D721Med (cell line): ENCODE measurements around the gene SLC38A4.

Experiments
- DNase-seq: peaks from one replicate; pipeline ENCODE4 v3.0.0; 2011; ENCODE audit warnings: low spot score; ENCODE audit not compliant: insufficient read length
- FAIRE-seq: peaks from 2 replicates; lab custom pipeline; 2011; peaks lifted over from hg19 to GRCh38; lab: Jason Lieb, UNC
- TF ChIP-seq, protein P1 (sequence below): IDR thresholded peaks from 2 replicates; pipeline ENCODE4 v1.5.1; 2012; ENCODE audit warnings: mild to moderate bottlenecking, control low read depth; ENCODE audit not compliant: insufficient read depth; ENCODE audit errors: missing control alignments

Gene SLC38A4

DNA sequence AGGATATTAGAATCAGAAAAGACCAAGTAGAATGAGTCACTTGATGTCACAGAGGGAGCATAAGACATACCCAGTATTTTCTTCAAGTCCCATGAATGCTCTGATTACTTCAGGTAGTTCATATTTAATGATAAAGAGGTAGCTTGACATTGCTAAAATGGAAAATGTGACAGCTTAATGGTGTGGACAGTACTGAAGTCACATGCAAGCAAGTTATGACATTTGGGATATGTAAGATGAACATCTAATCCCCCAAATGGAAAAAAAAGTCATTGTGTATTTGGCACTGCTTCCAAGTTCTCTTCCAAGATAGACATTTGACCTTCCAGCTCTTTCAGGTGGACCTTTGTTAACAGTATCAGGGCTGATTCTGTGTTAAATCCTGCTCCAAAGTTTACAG is 45.9 kb downstream of the SLC38A4 start:
- DNase-seq: no peak
- FAIRE-seq: no peak
- TF ChIP-seq, protein P1, sequence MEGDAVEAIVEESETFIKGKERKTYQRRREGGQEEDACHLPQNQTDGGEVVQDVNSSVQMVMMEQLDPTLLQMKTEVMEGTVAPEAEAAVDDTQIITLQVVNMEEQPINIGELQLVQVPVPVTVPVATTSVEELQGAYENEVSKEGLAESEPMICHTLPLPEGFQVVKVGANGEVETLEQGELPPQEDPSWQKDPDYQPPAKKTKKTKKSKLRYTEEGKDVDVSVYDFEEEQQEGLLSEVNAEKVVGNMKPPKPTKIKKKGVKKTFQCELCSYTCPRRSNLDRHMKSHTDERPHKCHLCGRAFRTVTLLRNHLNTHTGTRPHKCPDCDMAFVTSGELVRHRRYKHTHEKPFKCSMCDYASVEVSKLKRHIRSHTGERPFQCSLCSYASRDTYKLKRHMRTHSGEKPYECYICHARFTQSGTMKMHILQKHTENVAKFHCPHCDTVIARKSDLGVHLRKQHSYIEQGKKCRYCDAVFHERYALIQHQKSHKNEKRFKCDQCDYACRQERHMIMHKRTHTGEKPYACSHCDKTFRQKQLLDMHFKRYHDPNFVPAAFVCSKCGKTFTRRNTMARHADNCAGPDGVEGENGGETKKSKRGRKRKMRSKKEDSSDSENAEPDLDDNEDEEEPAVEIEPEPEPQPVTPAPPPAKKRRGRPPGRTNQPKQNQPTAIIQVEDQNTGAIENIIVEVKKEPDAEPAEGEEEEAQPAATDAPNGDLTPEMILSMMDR: no peak

DNA sequence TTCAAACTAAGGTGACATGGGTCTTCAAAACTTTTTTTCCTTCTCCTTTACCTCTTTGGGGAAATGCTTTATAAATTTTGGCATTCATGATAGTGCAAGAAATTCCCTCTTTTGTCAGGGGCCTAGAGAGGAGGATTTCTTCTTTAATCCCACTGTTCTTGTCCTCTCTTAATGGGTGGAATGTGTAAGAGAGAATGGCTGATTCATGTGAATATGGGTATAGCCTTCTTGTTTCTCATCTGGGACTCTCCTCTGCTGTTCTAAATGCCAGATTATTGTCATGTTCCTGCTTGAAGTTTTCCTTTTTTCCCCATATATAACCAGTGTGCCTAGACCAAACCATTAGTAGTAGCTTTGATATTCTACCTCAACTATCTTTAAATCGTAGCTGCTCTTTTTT is 46.7 kb downstream of the SLC38A4 start:
- DNase-seq: no peak
- FAIRE-seq: no peak
- TF ChIP-seq, protein P1: no peak

DNA sequence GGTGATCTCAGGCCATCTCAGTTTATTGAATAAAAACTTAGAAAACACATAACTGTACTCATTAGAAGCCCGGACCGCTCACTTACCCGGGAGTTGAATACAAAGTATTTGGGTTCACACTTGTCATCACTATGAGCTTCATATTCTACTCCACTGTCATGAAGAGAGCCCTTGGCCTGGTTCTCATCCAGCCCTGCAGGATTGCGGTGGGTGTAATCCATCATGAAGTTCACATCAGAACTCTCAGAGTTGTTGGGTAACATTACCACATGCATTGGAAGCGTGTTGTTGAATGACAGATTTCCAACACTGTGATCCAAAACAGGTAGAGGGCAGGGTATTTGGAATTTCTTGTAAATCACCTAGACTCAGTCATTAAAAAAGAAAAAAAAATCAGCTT is 47.4 kb downstream of the SLC38A4 start:
- FAIRE-seq: no peak
- TF ChIP-seq, protein P1: no peak
- DNase-seq: no peak

DNA sequence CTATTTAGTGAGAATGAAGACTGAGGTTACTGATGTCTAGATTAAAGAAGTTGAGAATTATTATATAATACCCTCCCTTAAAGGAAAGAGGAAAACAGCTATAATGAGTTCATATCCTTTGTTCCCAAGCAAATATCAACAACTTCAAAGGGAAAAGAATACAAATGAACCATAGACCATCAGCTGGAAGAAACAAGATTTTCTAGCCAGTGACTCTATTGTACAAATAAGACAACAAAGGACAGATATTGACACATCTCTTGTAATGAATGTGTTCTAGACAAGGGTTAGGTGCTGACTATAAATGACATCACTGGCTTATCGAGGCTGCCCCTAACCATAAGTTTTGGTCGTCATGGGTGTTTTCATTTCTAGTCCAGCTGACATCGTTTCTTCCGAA is 48.2 kb downstream of the SLC38A4 start:
- TF ChIP-seq, protein P1: no peak
- FAIRE-seq (no peak), DNase-seq (no peak)

DNA sequence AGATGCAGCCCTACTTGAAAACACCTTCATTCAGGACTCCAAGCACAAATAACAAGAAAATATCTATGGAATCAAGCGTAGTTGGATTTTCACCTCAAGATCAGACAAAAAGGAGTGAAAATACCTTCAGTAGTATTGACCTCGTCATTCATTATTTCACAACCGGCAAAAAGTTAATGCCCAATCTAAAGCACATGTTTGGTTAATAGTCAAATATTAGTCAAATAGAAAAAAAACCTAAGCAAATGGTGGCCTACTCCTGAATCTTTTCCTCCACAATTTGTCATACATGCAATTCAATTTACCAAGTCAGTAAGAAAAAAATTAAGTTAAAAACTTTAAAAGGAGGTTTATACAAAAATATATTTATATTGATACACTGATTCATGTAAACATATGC is 50.0 kb downstream of the SLC38A4 start:
- FAIRE-seq (no peak), DNase-seq (no peak)
- TF ChIP-seq, protein P1: no peak

DNA sequence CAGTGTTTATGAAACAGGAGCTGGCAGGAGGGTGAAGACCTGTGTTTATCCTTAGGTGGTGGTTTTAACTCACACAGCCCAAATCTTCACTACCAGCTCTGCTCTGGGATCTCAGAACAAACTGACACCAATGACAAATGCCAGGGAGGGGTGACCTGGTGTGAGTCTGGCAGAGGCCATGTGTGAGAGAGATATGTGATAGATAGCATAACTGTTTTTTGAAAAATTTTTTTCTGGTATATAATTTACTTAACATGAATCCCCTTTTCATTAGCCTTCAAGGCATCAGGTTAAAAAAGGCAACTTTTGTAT is 51.5 kb downstream of the SLC38A4 start:
- no peak for DNase-seq
- TF ChIP-seq, protein P1: no peak
- no peak for FAIRE-seq

DNA sequence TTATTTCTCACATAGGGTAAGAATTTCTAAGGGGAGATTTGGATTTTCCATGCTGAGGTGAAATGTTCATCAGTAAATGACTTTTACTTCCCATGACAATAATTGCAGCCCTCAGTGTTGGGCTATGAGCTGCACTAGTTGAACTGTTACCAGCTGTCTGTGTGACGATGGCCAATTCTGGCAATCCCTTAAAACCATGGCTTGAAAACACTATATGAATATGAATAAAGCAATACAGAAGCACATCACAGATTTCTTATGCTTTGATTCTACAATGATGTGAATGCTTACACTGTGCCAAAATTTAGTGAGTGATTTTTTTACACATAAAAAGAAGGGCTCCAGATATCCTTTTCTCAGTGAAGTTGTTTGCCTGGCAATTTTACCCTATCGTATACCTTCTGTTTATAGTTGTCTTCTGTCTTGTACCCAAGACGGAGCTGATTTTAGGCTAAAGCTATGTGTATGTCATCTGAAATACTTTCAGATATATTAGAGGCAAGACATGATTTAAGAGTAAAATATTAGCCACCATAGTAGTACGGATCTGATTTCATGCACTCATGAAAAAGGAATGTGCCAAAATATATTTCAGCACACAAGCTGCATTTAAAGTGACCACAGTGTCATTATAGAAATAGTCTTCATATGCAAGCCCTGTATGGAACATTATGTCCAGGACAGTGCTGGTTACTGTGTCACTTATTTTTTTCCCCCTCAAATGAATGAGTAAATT is 52.0 kb downstream of the SLC38A4 start:
- FAIRE-seq: no peak
- TF ChIP-seq, protein P1: no peak

More for the DNA sequence above, 52.0 kb downstream of the SLC38A4 start:
- no peak for DNase-seq
